HG02840 (cell line): ENCODE results near the gene MCOLN3.
A peak's percentile ranks its signal among the peaks of the same experiment; 100 is the strongest.
"Not testable (repeated sequence)": the region's sequence is repeated elsewhere in the genome, so short reads cannot be mapped to it uniquely, and the experiment has no call there.

Source experiments
- ATAC-seq: cut with Tn5 transposase; IDR thresholded peaks from one replicate; pipeline ENCODE4 v1.9.1; 2021; ENCODE audit warnings: mild to moderate bottlenecking, moderate library complexity, moderate number of reproducible peaks; ENCODE audit not compliant: unreplicated experiment, low FRiP score

MCOLN3 gene

DNA sequence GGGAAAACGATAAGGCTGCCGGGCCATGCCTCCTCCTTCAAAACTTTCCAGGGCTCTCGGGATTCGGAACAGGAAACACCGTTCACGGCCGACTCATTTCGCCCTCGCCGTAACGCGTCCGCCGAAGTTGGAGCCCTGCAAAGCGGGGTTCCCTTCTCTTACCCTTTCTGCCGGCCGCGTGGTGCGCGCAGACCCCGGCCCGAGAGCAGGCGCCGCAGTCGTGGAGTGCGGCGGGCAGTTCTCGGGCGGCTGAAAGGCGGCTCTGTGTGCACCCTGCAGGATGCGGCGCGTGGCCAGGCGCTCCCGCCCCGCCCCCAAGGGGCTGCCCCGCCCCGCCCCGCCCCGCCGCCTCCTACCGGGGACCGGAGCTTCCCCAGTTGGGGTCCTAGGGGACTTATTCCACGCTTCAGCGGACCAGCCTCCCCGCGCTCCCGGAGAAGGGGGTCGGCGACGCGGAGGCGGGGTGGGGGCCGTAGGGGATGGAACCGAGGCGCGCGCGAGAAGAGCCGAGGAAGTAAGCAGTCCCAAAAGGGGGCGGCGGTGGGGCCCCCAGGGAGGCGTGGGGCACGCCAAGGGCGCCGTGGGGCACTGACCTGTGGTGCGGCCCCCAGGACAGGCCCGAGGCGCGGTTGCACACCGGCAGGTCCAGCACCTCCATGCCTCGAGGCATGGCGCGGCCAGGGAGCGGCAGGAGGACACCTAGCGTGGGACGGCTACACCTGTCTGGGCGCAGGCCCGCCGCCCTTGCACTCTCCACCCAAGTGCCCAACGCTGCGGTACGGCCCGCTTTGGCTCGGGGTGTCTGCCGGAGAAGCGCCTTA lies 51.2 kb downstream of the MCOLN3 start, which contains the start of gene MCOLN2:
Gene MCOLN2, minus strand, starts transcription at position 268 of the 821 bp plus-strand sequence. Its CDS starts 241 bp downstream, at position 27.
- peak; percentile 46 for ATAC-seq

DNA sequence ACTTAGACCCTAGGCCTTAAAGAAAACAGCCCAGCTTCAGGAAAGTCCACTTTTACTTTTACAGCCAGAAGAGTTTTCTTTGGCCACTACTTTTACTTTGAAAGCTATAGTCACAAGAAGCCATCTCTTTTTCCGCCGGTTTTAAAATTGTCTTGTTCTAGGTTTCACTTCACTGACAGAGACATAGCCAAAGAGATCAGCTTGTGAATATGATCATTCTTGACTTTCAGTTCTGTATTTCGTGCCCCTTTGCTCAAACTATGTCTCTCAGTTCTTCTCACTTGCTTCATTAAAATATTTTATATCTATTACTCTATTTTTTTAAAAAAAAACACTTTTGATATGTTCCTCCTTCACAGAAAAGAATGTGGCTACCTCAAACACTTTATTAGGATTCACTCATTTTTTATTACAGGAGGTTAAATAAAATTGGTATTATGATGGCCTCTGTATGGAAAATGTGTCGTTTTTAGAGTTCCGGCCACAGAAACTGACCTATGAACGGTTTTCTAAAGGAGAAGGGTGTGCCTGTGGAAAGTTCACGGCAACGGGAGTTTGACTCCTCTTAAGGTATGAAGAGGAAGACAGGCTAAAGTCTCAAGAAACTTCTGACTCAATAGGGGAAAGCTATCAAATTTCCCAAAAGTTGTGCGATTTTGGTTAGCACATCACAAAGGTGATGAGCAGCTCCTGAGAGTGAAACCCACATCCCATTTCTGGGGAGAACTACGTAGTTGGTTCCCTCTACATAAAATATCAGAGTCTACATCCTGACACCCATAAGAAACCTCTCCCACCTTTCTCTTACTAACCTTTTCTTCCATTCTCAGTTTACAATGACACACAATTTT lies 52.6 kb downstream of the MCOLN3 start:
- ATAC-seq, result peak; percentile 37

DNA sequence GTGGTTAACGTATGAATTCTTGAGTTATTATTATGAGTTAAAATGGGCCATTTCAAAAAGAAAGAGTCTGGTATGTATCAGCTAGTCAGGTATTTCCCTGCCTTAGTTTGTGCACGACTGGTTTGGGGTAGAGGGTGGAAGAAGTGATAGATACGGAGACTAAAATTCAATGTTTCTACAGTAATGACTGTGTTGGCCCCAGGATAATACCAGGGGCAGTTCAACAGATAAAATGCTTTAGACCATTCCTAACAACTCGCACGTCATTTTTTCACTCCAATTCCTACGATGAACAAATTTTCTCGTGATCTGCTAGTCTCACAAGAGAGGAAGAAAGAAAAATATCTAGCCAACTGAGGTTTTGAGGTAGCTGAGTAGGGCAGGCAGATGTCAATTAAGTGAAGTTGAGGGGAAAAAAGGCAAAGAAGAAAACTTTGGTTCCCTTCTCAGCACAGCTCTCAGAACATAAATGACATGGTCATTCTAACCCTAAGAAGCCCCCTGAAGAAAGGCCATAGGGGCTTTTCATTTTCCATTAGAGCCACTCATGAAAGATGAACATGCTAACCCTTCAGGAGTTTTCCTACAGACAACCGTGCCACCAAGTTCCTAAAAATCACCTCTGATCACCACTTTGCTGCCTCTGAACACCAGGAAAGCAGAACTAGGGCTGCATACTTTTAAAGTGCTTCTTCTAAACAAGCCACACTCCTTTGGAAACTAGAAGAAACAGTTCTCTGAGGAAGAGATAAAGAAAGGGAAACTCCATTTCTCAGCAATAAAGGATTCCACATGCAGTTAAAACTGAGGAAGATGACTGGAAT lies 57.0 kb downstream of the MCOLN3 start:
- ATAC-seq, result peak; percentile 47

DNA sequence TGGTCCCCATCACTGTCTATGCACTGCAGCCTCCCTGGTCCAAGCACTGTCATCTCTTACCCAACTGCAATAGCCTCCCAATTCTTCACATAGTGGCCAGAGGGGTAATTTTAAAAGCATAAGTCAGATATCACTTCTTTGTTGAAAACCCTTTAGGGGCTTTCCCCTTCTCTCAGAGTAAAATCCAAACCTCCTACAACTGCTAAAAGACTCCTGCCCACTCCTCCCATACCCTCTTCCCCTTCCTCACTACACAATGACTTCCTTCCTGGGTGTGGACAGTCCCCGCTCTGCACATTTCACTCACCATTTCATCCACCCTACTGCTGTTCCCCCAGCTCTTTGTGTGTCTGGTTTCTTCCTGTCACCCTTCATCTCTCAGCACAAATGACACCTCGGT lies 59.7 kb downstream of the MCOLN3 start:
- ATAC-seq, result peak; percentile 59

DNA sequence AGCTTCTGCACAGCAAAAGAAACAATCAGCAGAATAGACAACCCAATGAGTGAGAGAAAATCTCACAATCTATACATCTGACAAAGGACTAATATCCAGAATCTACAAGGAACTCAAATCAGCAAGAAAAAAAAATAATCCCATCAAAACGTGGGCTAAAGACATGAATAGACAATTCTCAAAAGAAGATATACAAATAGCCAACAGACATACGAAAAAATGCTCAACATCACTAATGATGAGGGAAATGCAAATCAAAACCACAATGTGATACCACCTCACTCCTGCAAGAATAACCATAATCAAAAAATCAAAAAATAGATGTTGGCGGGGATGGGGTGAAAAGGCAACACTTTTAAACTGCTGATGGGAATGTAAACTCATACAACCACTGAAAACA lies 61.7 kb downstream of the MCOLN3 start:
- ATAC-seq, result not testable (repeated sequence)

DNA sequence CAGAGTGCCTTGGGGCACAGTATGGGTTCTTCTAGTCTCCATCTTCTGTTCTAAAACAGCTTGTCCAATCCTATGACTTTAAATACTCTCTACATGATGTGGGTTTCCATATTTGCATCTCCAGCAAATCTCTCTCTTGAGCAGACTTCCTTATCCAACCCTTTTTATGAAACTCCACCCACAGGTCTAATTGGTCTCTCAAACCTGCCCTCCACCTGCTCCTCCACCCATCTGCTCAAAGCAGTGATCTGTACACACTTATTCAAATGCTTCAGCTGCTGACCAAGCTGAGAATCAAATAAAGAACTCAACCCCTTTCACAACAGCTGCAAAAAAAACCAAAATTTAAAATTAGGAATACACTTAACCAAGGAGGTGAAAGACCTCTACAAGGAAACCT lies 62.9 kb downstream of the MCOLN3 start:
- peak; percentile 48 for ATAC-seq

DNA sequence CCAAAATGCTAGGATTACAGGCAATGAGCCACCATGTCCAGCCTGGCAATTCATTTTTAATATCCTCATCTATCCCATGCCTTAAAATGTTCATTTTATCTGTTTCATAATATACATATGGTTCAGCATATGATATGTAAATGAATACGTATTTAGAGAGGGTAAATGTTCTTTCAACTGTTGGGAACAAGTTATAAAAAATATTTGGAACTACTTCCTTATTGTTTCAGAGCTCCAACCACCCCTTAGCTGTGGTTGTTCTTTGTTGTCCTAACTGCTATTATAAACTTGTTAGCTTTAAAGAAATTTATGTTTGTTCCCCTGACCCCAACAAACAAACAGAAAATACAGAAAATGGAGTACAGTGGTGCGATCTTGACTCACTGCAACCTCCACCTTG lies 65.9 kb downstream of the MCOLN3 start:
- ATAC-seq, result no peak

DNA sequence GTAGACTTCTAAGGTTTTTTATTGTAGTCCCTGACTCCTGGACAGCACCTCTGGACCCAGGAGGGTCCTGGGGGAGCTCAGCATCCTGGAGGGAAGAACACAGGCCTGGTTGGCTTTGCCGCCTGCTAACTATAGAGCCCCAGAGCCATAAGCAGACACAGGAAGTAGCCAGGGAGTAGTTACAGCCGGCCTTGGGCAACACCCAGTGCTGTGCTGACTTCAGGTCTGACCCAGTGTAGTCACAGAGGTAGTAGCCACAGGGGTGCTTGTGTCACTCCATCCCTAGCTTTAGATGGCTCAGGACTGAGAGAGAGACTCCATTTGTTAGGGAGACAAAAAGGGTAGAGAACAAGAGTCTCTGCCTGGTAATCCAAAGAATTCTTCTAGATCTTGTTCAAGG lies 73.3 kb downstream of the MCOLN3 start:
- ATAC-seq, result no peak

DNA sequence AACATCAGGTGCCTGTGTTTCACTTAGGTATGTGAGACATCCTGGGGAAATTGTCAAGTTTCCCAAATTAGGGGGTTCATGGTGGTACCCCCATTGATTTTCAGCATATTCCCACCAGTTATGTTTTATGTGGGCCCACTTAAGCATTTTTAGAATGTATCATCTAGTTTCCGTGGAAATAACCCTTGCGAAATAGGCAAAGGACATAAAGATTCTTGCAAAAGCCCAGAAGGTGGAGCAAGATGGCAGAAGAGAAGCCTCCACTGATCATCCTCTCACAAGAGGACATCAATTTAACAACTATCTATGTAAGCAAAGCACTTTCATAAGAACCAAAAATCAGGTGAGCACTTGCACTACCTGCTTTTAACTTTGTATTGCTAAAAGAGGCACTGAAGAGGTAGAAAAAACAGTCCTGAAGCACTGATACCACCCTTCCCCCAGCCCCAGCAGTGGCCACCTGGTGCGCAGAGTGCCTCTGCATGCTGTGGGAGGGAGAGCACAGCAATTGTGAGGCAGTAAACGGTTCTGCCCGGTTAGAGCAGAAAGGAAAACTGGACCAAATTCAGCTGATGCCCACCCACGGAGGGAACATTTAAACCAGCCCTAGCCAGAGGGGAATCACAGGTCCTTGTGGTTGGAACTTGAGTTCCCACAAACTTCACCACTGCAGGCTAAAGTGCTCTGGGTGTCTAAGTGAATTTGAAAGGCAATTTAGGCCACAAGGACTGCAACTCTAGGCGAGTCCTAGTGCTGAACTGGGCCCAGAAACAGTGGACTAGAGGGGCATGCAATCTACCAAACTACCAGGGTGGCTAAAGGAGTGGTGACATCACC lies 74.6 kb downstream of the MCOLN3 start:
- ATAC-seq, result peak; percentile 44

DNA sequence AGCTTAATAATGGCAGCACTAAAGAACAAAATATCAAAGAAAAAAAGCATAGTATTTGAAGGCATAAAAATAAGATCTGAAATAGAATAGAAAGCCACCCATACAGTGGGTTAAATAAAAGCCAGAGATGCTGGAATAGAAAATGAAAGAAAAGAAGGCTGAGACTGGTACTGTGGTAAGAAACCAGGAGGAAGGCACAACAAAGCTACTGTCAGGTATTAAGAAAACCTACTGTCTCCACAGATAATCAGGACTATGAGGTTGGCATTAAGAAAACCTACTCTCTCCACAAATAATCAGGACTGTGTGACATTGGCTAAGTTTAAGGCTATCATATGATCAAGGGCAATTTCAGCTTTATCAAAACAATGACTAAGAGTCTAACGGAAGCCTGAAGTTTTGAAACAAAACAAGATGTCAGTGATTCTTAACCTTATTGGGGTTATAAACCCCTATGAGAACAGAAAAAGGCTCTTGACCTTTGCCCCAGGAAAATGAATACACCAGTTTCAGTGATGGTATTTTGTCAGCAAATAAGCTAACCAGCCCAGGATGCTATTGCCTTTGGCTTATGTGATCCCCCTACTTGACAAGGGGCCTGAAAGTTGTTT lies 75.8 kb downstream of the MCOLN3 start:
- peak; percentile 13 for ATAC-seq

DNA sequence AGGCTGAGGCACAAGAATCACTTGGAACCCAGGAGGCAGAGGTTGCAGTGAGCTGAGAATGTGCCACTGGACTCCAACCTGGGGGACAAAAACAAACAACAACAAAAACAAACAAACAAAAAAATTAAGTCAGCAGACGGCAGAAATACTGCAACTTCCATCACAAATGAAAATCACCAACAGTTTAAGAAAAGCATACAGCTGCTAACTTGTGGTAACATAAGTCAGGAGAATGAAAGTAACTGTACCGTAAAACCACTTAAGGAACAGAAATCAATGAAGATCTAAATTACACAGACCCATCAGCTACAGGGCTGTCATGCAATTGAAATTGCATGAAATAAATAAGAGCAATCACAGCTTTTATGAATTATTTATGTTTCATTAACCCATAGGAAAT lies 76.3 kb downstream of the MCOLN3 start:
- peak; percentile 27 for ATAC-seq

DNA sequence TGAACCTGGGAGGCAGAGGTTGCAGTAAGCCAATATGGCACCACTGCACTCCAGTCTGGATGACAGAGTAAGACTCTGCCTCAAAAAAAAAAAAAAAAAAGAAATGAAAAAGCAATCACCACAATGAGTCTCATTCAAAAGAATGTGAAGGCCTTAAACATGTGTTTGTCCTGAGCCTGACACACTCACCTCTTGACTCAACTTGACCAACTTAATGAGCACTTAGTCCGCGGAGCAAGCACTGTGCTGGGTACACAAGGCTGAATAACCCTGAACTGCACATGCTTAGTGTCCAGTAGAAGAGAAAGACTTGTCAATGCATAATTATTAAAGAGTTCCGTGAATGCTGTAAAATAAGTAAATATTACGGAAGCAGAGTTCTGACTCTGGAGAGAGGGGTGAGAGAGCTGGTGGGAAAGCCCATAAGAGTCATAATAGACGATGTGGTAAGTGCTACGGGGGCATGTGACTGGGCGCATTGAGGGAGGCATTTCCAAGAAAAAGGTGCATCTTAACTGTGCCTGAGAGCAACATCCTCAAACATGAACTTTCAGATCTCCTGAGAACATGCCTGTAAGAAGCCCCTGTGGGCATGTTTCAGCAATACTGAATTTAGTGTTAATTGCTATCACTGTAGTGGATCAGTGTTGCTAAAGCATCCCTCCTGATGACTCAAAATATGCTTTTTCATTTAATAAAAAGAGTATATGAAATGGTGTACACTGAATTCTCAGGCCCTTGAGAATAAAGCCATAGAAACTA lies 78.6 kb downstream of the MCOLN3 start:
- ATAC-seq, result peak; percentile 50

DNA sequence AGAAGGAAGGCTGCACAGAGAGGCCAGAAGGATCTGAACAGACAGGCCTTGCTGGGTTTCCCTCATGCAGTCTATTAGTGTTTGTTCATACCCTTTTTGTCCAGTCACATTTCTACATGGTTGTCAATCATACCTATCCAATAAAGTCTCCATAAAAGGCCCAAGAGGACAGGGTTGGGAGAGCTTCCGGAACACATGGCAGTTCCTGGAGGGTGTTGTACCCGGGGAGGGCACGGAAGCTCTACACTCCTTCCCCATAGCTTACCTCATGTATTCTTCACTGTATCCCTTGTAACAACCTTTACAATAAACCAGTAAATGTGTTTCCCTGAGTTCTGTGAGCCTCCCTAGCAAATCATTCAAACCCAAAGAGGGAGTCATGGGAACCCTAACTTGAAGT lies 79.4 kb downstream of the MCOLN3 start:
- ATAC-seq, result no peak

DNA sequence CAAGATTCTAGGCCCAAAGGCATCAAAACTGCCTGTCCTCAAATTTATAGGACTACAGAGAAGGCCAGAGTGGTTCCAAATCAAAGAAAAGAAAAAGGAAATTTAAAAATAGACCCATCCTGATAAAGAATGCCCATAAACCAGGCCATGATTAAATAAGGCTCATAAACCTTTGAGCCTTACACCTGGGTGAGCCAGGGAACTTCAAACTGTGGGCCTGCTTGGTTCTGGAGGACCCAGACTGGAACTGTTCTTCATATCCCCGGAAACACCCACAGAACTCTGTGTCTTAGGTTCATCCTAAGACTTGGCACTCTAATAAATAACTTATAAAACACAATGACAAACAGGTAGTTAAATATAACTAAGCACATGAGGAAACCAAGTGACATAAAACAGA lies 80.2 kb downstream of the MCOLN3 start:
- ATAC-seq, result no peak
